Omental fat pad (tissue), 4 donors: ENCODE results near the gene TTC39A. TPM values are rescaled to one million over a fixed set of nuclear protein-coding genes. Genes with fewer than 3 reads are reported as not detected.

Experiments
- ATAC-seq: fragments of 150-250 bp; one replicate; pipeline ENCODE4 v1.9.1; 2016; ENCODE audit warnings: mild to moderate bottlenecking, moderate library complexity; ENCODE audit not compliant: low FRiP score
- DNase-seq: peaks from one replicate; pipeline ENCODE4 v3.0.0-alpha.2; 2019; ENCODE audit warnings: low spot score
- total RNA-seq, 4 donors: library from RNA; depleted of rRNA; stranded (reverse); fragments of >200 nt; gene quantifications; one replicate each; pipeline ENCODE4 v1.1.0, GENCODE V29; 2016
- TF ChIP-seq, protein P1 (sequence below), 3 donors: fragments of 450-650 bp; IDR thresholded peaks; one replicate each; pipeline ENCODE4 v1.5.1; 2016 to 2017; ENCODE audit warnings: antibody characterized with exemption in 3 of 3, mild to moderate bottlenecking in 3 of 3, moderate library complexity in 2 of 3

Gene TTC39A
- total RNA-seq, 4 donors from 2014 or later = 0.56 to 2.4 (median 1.7) TPM

GRCh38 chr1:51270751-51271150 is 59.6 kb downstream of the TTC39A start:
- ATAC-seq (no peak), DNase-seq (no peak)
- TF ChIP-seq, protein P1, sequence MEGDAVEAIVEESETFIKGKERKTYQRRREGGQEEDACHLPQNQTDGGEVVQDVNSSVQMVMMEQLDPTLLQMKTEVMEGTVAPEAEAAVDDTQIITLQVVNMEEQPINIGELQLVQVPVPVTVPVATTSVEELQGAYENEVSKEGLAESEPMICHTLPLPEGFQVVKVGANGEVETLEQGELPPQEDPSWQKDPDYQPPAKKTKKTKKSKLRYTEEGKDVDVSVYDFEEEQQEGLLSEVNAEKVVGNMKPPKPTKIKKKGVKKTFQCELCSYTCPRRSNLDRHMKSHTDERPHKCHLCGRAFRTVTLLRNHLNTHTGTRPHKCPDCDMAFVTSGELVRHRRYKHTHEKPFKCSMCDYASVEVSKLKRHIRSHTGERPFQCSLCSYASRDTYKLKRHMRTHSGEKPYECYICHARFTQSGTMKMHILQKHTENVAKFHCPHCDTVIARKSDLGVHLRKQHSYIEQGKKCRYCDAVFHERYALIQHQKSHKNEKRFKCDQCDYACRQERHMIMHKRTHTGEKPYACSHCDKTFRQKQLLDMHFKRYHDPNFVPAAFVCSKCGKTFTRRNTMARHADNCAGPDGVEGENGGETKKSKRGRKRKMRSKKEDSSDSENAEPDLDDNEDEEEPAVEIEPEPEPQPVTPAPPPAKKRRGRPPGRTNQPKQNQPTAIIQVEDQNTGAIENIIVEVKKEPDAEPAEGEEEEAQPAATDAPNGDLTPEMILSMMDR (IDR thresholded peaks at IDR 0.05) = no peak

GRCh38 chr1:51268634-51269033 is 61.7 kb downstream of the TTC39A start:
- DNase-seq = no peak
- no peak for ATAC-seq
- TF ChIP-seq, protein P1 (IDR thresholded peaks at IDR 0.05) = no peak

DNA sequence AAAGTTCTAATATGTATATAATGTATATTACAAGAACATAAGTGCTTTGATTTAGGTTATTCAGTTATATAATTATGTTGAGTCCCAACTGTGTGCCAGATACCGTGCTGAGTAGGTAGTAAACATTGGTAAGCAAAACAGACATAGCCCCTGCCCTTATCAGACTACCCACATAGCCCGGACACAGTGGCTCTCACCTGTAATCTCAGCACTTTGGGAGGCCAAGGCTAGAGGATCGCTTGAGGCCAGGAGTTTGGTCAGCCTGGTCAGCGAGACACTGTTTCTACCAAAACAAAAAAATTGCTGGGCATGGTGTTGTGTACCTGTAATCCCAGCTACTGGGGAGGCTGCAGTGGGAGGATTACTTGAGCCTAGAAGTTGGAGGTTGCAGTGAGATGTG is 63.6 kb downstream of the TTC39A start:
- TF ChIP-seq, protein P1 (IDR thresholded peaks at IDR 0.05) = no peak
- ATAC-seq (no peak), DNase-seq (no peak)

- TF ChIP-seq, protein P1 (IDR thresholded peaks at IDR 0.05) = no peak
- ATAC-seq (no peak), DNase-seq (no peak)
Observed at GRCh38 chr1:51266181-51266580, 64.2 kb downstream of the TTC39A start.

GRCh38 chr1:51265618-51266017 is 64.7 kb downstream of the TTC39A start:
- ATAC-seq = no peak
- no peak for DNase-seq
- TF ChIP-seq, protein P1 (IDR thresholded peaks at IDR 0.05) = no peak

GRCh38 chr1:51264451-51264850 is 65.9 kb downstream of the TTC39A start:
- ATAC-seq = no peak
- TF ChIP-seq, protein P1 (IDR thresholded peaks at IDR 0.05) = no peak
- DNase-seq = no peak

GRCh38 chr1:51263147-51263877 is 67.0 kb downstream of the TTC39A start:
- TF ChIP-seq, protein P1 (IDR thresholded peaks at IDR 0.05) = no peak
- DNase-seq = no peak
- ATAC-seq = no peak
